SK-N-SH (cell line): ENCODE data around the gene PLEKHG1. TPM values are rescaled to one million over a fixed set of nuclear protein-coding genes. Genes with fewer than 3 reads are reported as not detected.

Source experiments
- CTCF ChIA-PET: fragments of 300-600, 350-600 bp; formaldehyde crosslinking; extraction: SDS; loops from one replicate; lab custom pipeline; 2021; lab: Yijun Ruan, JAX
- POLR2A ChIA-PET: fragments of 350-600 bp; sonication (Branson Sonifier 250); formaldehyde crosslinking; extraction: SDS; loops from one replicate; lab custom pipeline; 2020; ENCODE audit warnings: antibody characterized with exemption, inconsistent platforms; lab: Yijun Ruan, JAX
- DNase-seq: peaks from one replicate; pipeline ENCODE4 v3.0.0; 2012
- H2AFZ ChIP-seq: fragments of 200-600 bp; sonication (generic); 2 replicates; pipeline ENCODE4 v1.8.1; 2016; ENCODE audit warnings: antibody characterized with exemption, mild to moderate bottlenecking, low read depth
- H3F3A ChIP-seq: fragments of 200-600 bp; sonication (generic); replicated peaks from 2 replicates; pipeline ENCODE3; 2016; ENCODE audit warnings: antibody characterized with exemption, mild to moderate bottlenecking; ENCODE audit not compliant: insufficient read depth
- H3K27ac ChIP-seq, 2 experiments: fragments of 200-500 bp in 1 of 2; fragments of 200-600 bp in 1 of 2; sonication (Bioruptor generic) in 1 of 2; sonication (generic), shearing (Covaris generic) in 1 of 2; 2 replicates each; pipeline versions ENCODE4 v1.5.1 to v1.6.1; 2014 to 2016; ENCODE audit warnings: low read depth in 2 of 2, inconsistent platforms in 1 of 2, low read length in 1 of 2, mild to moderate bottlenecking in 1 of 2, mixed read lengths in 1 of 2
- H3K27me3 ChIP-seq: fragments of 200-600 bp; sonication (generic), shearing (Covaris generic); 2 replicates; pipeline ENCODE4 v1.6.1; 2016; ENCODE audit warnings: mixed run types; ENCODE audit not compliant: insufficient read depth
- H3K36me3 ChIP-seq, 2 experiments: fragments of 200-500 bp in 1 of 2; fragments of 200-600 bp in 1 of 2; sonication (Bioruptor generic) in 1 of 2; sonication (generic) in 1 of 2; replicated peaks in 1 of 2; 2 replicates each; pipeline versions ENCODE3 to v1.5.1; 2014 to 2016; ENCODE audit warnings: low read length in 1 of 2, mild to moderate bottlenecking in 1 of 2; ENCODE audit not compliant: insufficient read depth in 2 of 2, control insufficient read depth in 1 of 2
- H3K4me1 ChIP-seq, 2 experiments: fragments of 200-500 bp in 1 of 2; fragments of 200-600 bp in 1 of 2; sonication (Bioruptor generic) in 1 of 2; sonication (generic), shearing (Covaris generic) in 1 of 2; 2 replicates each; pipeline versions ENCODE4 v1.5.1 to v1.6.1; 2014 to 2016; ENCODE audit warnings: low read depth in 1 of 2, low read length in 1 of 2, mixed run types in 1 of 2; ENCODE audit not compliant: insufficient read depth in 2 of 2, control insufficient read depth in 1 of 2
- H3K4me2 ChIP-seq: fragments of 200-600 bp; sonication (generic), shearing (Covaris generic); 2 replicates; pipeline ENCODE4 v1.6.1; 2017; ENCODE audit warnings: mixed run types
- H3K4me3 ChIP-seq, 2 experiments: fragments of 200-500 bp in 1 of 2; fragments of 200-600 bp in 1 of 2; sonication (Bioruptor generic) in 1 of 2; sonication (generic), shearing (Covaris generic) in 1 of 2; 2 replicates each; pipeline versions ENCODE4 v1.5.1 to v1.8.1; 2014 to 2016; ENCODE audit warnings: low read depth in 2 of 2, inconsistent platforms in 1 of 2, low read length in 1 of 2, mild to moderate bottlenecking in 1 of 2, mixed read lengths in 1 of 2, moderate library complexity in 1 of 2
- H3K79me2 ChIP-seq: fragments of 200-600 bp; sonication (generic); 2 replicates; pipeline ENCODE4 v1.8.1; 2017; ENCODE audit warnings: mild to moderate bottlenecking; ENCODE audit not compliant: insufficient read depth
- H3K9ac ChIP-seq: fragments of 200-600 bp; sonication (generic); 2 replicates; pipeline ENCODE4 v1.6.1; 2017; ENCODE audit warnings: mixed run types
- H3K9me2 ChIP-seq: fragments of 200-600 bp; sonication (generic); 2 replicates; pipeline ENCODE4 v1.6.1; 2017; ENCODE audit warnings: mixed run types
- H3K9me3 ChIP-seq: fragments of 200-600 bp; sonication (generic); 2 replicates; pipeline ENCODE4 v1.6.1; 2017; ENCODE audit warnings: mixed run types, mild to moderate bottlenecking, moderate library complexity
- H4K20me1 ChIP-seq: fragments of 200-600 bp; sonication (generic); 2 replicates; pipeline ENCODE4 v1.6.1; 2017; ENCODE audit warnings: mild to moderate bottlenecking, mixed run types; ENCODE audit not compliant: insufficient read depth
- CHD2 ChIP-seq: fragments of 150-350 bp; IDR thresholded peaks from 2 replicates; pipeline ENCODE4 v1.6.1; 2018; ENCODE audit warnings: low read length; ENCODE audit not compliant: partially characterized antibody
- CTCF ChIP-seq: fragments of 200-600 bp; sonication (generic); IDR thresholded peaks from 2 replicates; pipeline ENCODE4 v1.6.1; 2017; ENCODE audit warnings: antibody characterized with exemption, mild to moderate bottlenecking, moderate library complexity
- ELF1 ChIP-seq: IDR thresholded peaks from 2 replicates; pipeline ENCODE4 v1.4.0; 2012
- EP300 ChIP-seq, 2 experiments: IDR thresholded peaks; 2 replicates each; pipeline versions ENCODE4 v1.4.0 to v1.6.1; 2012; ENCODE audit warnings: borderline replicate concordance in 1 of 2, low read depth in 1 of 2, low read length in 1 of 2
- EZH2phosphoT487 ChIP-seq: fragments of 200-600 bp; sonication (generic); IDR thresholded peaks from 2 replicates; pipeline ENCODE4 v1.6.1; 2017; ENCODE audit warnings: low read depth, mixed run types, mild to moderate bottlenecking, antibody characterized with exemption, moderate library complexity, borderline replicate concordance
- FOXM1 ChIP-seq: IDR thresholded peaks from 2 replicates; pipeline ENCODE4 v1.4.0; 2012; ENCODE audit warnings: low read depth, mild to moderate bottlenecking
- GABPA ChIP-seq: IDR thresholded peaks from 2 replicates; pipeline ENCODE4 v1.4.0; 2012; ENCODE audit warnings: low read depth, mild to moderate bottlenecking
- IRF3 ChIP-seq: fragments of 150-350 bp; IDR thresholded peaks from 2 replicates; pipeline ENCODE4 v1.6.1; 2016; ENCODE audit warnings: mild to moderate bottlenecking, low read depth, low read length
- NRF1 ChIP-seq: IDR thresholded peaks from 2 replicates; pipeline ENCODE4 v1.6.1; 2012; ENCODE audit warnings: low read depth, mild to moderate bottlenecking, low read length
- PBX3 ChIP-seq: IDR thresholded peaks from 2 replicates; pipeline ENCODE4; 2012
- POLR2AphosphoS5 ChIP-seq: IDR thresholded peaks from 2 replicates; pipeline ENCODE4 v1.6.1; 2012; ENCODE audit warnings: low read depth, low read length
- REST ChIP-seq: IDR thresholded peaks from 2 replicates; pipeline ENCODE4 v1.6.1; 2012; ENCODE audit warnings: mild to moderate bottlenecking, low read depth, low read length, moderate library complexity
- RFX5 ChIP-seq: IDR thresholded peaks from 2 replicates; pipeline ENCODE4 v1.6.1; 2012; ENCODE audit warnings: mild to moderate bottlenecking, improper control_type of control experiment, low read length
- RXRA ChIP-seq: IDR thresholded peaks from 2 replicates; pipeline ENCODE4 v1.4.0; 2012; ENCODE audit warnings: low read depth, mild to moderate bottlenecking, borderline replicate concordance
- TAF1 ChIP-seq: IDR thresholded peaks from 2 replicates; pipeline ENCODE4 v1.6.1; 2012; ENCODE audit warnings: low read depth, mild to moderate bottlenecking, low read length, moderate library complexity, borderline replicate concordance
- USF2 ChIP-seq: fragments of 150-350 bp; IDR thresholded peaks from 2 replicates; pipeline ENCODE4 v1.6.1; 2017; ENCODE audit warnings: antibody characterized with exemption, low read length, low read depth, borderline replicate concordance
- YY1 ChIP-seq: IDR thresholded peaks from 2 replicates; pipeline ENCODE4 v1.4.0; 2012; ENCODE audit warnings: low read depth, mild to moderate bottlenecking
- WGBS: methylation state at CpG from one replicate; pipeline ENCODE4 v1.1.6; 2017; ENCODE audit warnings: low lambda C conversion rate; 5-methylcytosine and 5-hydroxymethylcytosine counted together
- polyA plus RNA-seq, 3 experiments: library from polyadenylated mRNA; depleted of rRNA; stranded (reverse); fragments of >200 nt; gene quantifications; 2 replicates each; pipeline ENCODE4 v1.2.3, GENCODE V29; 2012

Gene PLEKHG1
- polyA plus RNA-seq, 1 of the 3 experiments (the other 2 are of a cell fraction), result 0.02 TPM

- H3K9me2 ChIP-seq, result no peaks in the 10 kb centered on the region
- H3K4me1 ChIP-seq, result no peaks in the 10 kb centered on the region; a peak in 1 of 4 replicates
- H3K4me2 ChIP-seq, result no peak overlapping the region
- POLR2A ChIA-PET, result no interaction called here
- no peaks in the 10 kb centered on the region for H3F3A ChIP-seq
- H3K9me3 ChIP-seq, result no peaks in the 10 kb centered on the region
- H2AFZ ChIP-seq, result no peak overlapping the region
- DNase-seq, result no peak
- no peaks in the 10 kb centered on the region for H3K79me2 ChIP-seq
- no peak overlapping the region for H3K9ac ChIP-seq
- no peak overlapping the region for H3K4me3 ChIP-seq
- no peaks in the 10 kb centered on the region for H4K20me1 ChIP-seq
- no peaks in the 10 kb centered on the region for H3K27me3 ChIP-seq
- no peaks in the 10 kb centered on the region for H3K36me3 ChIP-seq
- CTCF ChIA-PET, result no interaction called here
- 8% methylated on average over 2 of the region's 2 CpGs for WGBS
- H3K27ac ChIP-seq, result no peak overlapping the region
- TF ChIP-seq EZH2phosphoT487 (no peak), RFX5 (no peak), IRF3 (no peak), USF2 (no peak), NRF1 (no peak), TAF1 (no peak), EP300 (IDR thresholded peaks at IDR 0.05; ENCODE audit: borderline replicate concordance in 1 of 2, low read depth in 1 of 2, low read length in 1 of 2) (no peak), ELF1 (no peak), RXRA (no peak), FOXM1 (no peak), CTCF (no peak), POLR2AphosphoS5 (no peak), PBX3 (no peak)
- TF ChIP-seq, all 33 proteins: peak for 0
Observed at GRCh38 chr6:150620763-150621162, 21.1 kb downstream of the PLEKHG1 start.

GRCh38 chr6:150622476-150622875, 22.8 kb downstream of the PLEKHG1 start:
- no peak for DNase-seq
- Histone ChIP-seq H3F3A (no peaks in the 10 kb centered on the region), H3K9me3 (no peaks in the 10 kb centered on the region), H3K4me3 (no peak overlapping the region), H4K20me1 (no peaks in the 10 kb centered on the region), H3K79me2 (no peaks in the 10 kb centered on the region), H3K4me2 (no peak overlapping the region), H3K36me3 (no peaks in the 10 kb centered on the region), H3K4me1 (no peaks in the 10 kb centered on the region; a peak in 1 of 4 replicates), H2AFZ (no peak overlapping the region), H3K9ac (no peak overlapping the region), H3K27ac (no peak overlapping the region), H3K27me3 (no peaks in the 10 kb centered on the region), H3K9me2 (no peaks in the 10 kb centered on the region)
- WGBS, result 14% methylated on average over 4 of the region's 4 CpGs
- ChIA-PET CTCF (no interaction called here), POLR2A (no interaction called here)
- TF ChIP-seq GABPA, result no peak
- no peak for TF ChIP-seq EZH2phosphoT487
- no peak for TF ChIP-seq CHD2
- TF ChIP-seq YY1, result no peak
- TF ChIP-seq REST, result no peak
- no peak for TF ChIP-seq FOXM1
- TF ChIP-seq CTCF, result no peak
